IMR-90 (cell line): ENCODE measurements around the gene SH2B2. TPM values are rescaled to one million over a fixed set of nuclear protein-coding genes. Genes with fewer than 3 reads are reported as not detected.

Experiments
- ATAC-seq: fragments of 200-7000 bp; cut with Tn5 transposase; 2 replicates; pipeline ENCODE4 v1.9.1; 2020; ENCODE audit warnings: low read depth, mild to moderate bottlenecking, moderate library complexity
- BruUV-seq: library from RNA; stranded (reverse); fragments of 400-500 nt; replicated peaks from 2 replicates; lab custom pipeline; 2021; lab: Mats Ljungman, UMichigan
- CTCF ChIA-PET: fragments of 300-600 bp; formaldehyde crosslinking; extraction: SDS; loops from one replicate; lab custom pipeline; 2021; ENCODE audit warnings: antibody characterized with exemption; lab: Yijun Ruan, JAX
- POLR2A ChIA-PET: fragments of 300-600 bp; sonication (Branson Sonifier 250); formaldehyde crosslinking; loops from one replicate; lab custom pipeline; 2022; ENCODE audit warnings: antibody characterized with exemption; ENCODE audit not compliant: unreplicated experiment; lab: Charles Lee
- DNase-seq: peaks from one replicate; pipeline ENCODE4 v3.0.0; 2013
- H2AFZ ChIP-seq: replicated peaks from 2 replicates; pipeline ENCODE3; 2013; ENCODE audit warnings: low read length, mild to moderate bottlenecking; ENCODE audit not compliant: poor library complexity
- H2AK5ac ChIP-seq: 2 replicates; pipeline ENCODE4 v1.6.1; 2013; ENCODE audit warnings: low read depth, low read length, inconsistent platforms
- H2AK9ac ChIP-seq: replicated peaks from 2 replicates; pipeline ENCODE3; 2013; ENCODE audit warnings: mild to moderate bottlenecking, low read depth, low read length, moderate library complexity; ENCODE audit not compliant: poor library complexity
- H2BK120ac ChIP-seq: 2 replicates; pipeline ENCODE4 v1.6.1; 2013; ENCODE audit warnings: low read depth, low read length, inconsistent platforms
- H2BK15ac ChIP-seq: 3 replicates; pipeline ENCODE4 v1.6.1; 2013; ENCODE audit warnings: low read depth, low read length, inconsistent platforms
- H2BK20ac ChIP-seq: 2 replicates; pipeline ENCODE4 v1.6.1; 2013; ENCODE audit warnings: low read depth, mild to moderate bottlenecking, inconsistent platforms, low read length, moderate library complexity
- H2BK5ac ChIP-seq: 2 replicates; pipeline ENCODE4 v1.6.1; 2013; ENCODE audit warnings: mild to moderate bottlenecking, low read depth, low read length, inconsistent platforms; ENCODE audit not compliant: poor library complexity, severe bottlenecking
- H3K14ac ChIP-seq: replicated peaks from 2 replicates; pipeline ENCODE4 v1.6.1; 2013; ENCODE audit warnings: low read depth, low read length, inconsistent platforms
- H3K18ac ChIP-seq: 2 replicates; pipeline ENCODE4 v1.6.1; 2013; ENCODE audit warnings: low read depth, low read length, control low read depth
- H3K23ac ChIP-seq: 2 replicates; pipeline ENCODE4 v1.6.1; 2013; ENCODE audit warnings: low read depth, low read length, inconsistent platforms
- H3K27ac ChIP-seq: 2 replicates; pipeline ENCODE4 v1.5.1; 2013; ENCODE audit warnings: mild to moderate bottlenecking, control low read depth, low read length; ENCODE audit not compliant: insufficient read depth
- H3K27me3 ChIP-seq: 2 replicates; pipeline ENCODE4 v1.6.1; 2013; ENCODE audit warnings: low read length; ENCODE audit not compliant: control insufficient read depth, insufficient read depth
- H3K36me3 ChIP-seq: 2 replicates; pipeline ENCODE4 v1.6.1; 2013; ENCODE audit warnings: low read length, mixed read lengths; ENCODE audit not compliant: control insufficient read depth, insufficient read depth
- H3K4ac ChIP-seq: 2 replicates; pipeline ENCODE4 v1.6.1; 2013; ENCODE audit warnings: low read depth, low read length, inconsistent platforms
- H3K4me1 ChIP-seq: 2 replicates; pipeline ENCODE4 v1.6.1; 2013; ENCODE audit warnings: low read length, mixed read lengths; ENCODE audit not compliant: control insufficient read depth, insufficient read depth
- H3K4me2 ChIP-seq: 2 replicates; pipeline ENCODE4 v1.6.1; 2013; ENCODE audit warnings: low read depth, mild to moderate bottlenecking, control low read depth, low read length, moderate library complexity
- H3K4me3 ChIP-seq: 2 replicates; pipeline ENCODE4 v1.5.1; 2013; ENCODE audit warnings: low read depth, mild to moderate bottlenecking, control low read depth, low read length, moderate library complexity; ENCODE audit not compliant: insufficient read depth
- H3K56ac ChIP-seq: 2 replicates; pipeline ENCODE4 v1.6.1; 2013; ENCODE audit warnings: low read length, inconsistent platforms; ENCODE audit not compliant: insufficient read depth; ENCODE audit errors: extremely low read depth
- H3K79me1 ChIP-seq, 2 experiments: 2 replicates each; pipeline ENCODE4 v1.6.1; 2013; ENCODE audit warnings: low read length in 2 of 2, inconsistent platforms in 1 of 2, low read depth in 1 of 2
- H3K9ac ChIP-seq: 2 replicates; pipeline ENCODE4 v1.6.1; 2013; ENCODE audit warnings: low read depth, low read length, control low read depth
- H3K9me1 ChIP-seq: 2 replicates; pipeline ENCODE4 v1.6.1; 2013; ENCODE audit warnings: low read length, inconsistent platforms; ENCODE audit not compliant: insufficient read depth
- H3K9me3 ChIP-seq: 2 replicates; pipeline ENCODE4 v1.6.1; 2013; ENCODE audit warnings: low read length; ENCODE audit not compliant: control insufficient read depth, insufficient read depth
- H4K20me1 ChIP-seq: 2 replicates; pipeline ENCODE4 v1.6.1; 2013; ENCODE audit warnings: low read length, inconsistent platforms; ENCODE audit not compliant: insufficient read depth
- H4K5ac ChIP-seq: 2 replicates; pipeline ENCODE4 v1.6.1; 2013; ENCODE audit warnings: mild to moderate bottlenecking, low read depth, low read length, control low read depth
- H4K8ac ChIP-seq, 2 experiments: 2 replicates each; pipeline ENCODE4 v1.6.1; 2013; ENCODE audit warnings: low read depth in 2 of 2, low read length in 2 of 2, control low read depth in 1 of 2, inconsistent platforms in 1 of 2
- H4K91ac ChIP-seq: 2 replicates; pipeline ENCODE4 v1.6.1; 2013; ENCODE audit warnings: low read depth, low read length, inconsistent platforms; ENCODE audit not compliant: insufficient read depth
- BHLHE40 ChIP-seq: fragments of 150-350 bp; IDR thresholded peaks from 2 replicates; pipeline ENCODE4 v1.6.1; 2016; ENCODE audit warnings: mild to moderate bottlenecking, low read depth, low read length
- CHD1 ChIP-seq: IDR thresholded peaks from 2 replicates; pipeline ENCODE4 v1.6.1; 2012; ENCODE audit warnings: low read depth, low read length, improper control_type of control experiment
- CTCF ChIP-seq: conservative IDR thresholded peaks from 2 replicates; pipeline ENCODE4 v1.5.1; 2012; ENCODE audit warnings: mild to moderate bottlenecking, low read depth, low read length, improper control_type of control experiment
- NFE2L2 ChIP-seq: fragments of 150-350 bp; IDR thresholded peaks from 2 replicates; pipeline ENCODE4 v1.6.1; 2016; ENCODE audit warnings: low read depth, mild to moderate bottlenecking, low read length
- POLR2A ChIP-seq: IDR thresholded peaks from 2 replicates; pipeline ENCODE4 v1.6.1; 2012; ENCODE audit warnings: mild to moderate bottlenecking, low read depth, low read length
- WGBS, 2 experiments: methylation state at CpG; one replicate each; pipeline versions ENCODE4 v1.1.5 to v1.1.7; 2013; ENCODE audit warnings: missing lambda C conversion rate in 2 of 2; ENCODE audit not compliant: insufficient read length in 1 of 2; ENCODE audit errors: extremely low coverage in 2 of 2; 5-methylcytosine and 5-hydroxymethylcytosine counted together
- dilution Hi-C: fragments of 300-500 bp; cut with HindIII; formaldehyde crosslinking; loops from one replicate; pipeline ENCODE4 v1.14.3; 2018; ENCODE audit warnings: low sequenced_read_pairs; ENCODE audit not compliant: unreplicated experiment
- in situ Hi-C: fragments of 300-500 bp; cut with MboI; formaldehyde crosslinking; loops from 3 replicates; pipeline ENCODE4 v1.14.3; 2019; ENCODE audit warnings: low sequenced_read_pairs, inconsistent platforms, mixed read lengths
- intact Hi-C: fragments of 100-400 bp; cut with micrococcal nuclease; formaldehyde crosslinking; loops from 2 replicates; pipeline ENCODE4 v1.10.0; 2022
- polyA plus RNA-seq, 3 experiments: library from polyadenylated mRNA; depleted of rRNA; stranded (reverse); fragments of >200 nt; gene quantifications; 2 replicates each; pipeline ENCODE4 v1.2.3, GENCODE V29; 2012; ENCODE audit warnings: low replicate concordance in 1 of 3
- total RNA-seq: library from RNA; depleted of rRNA; stranded (reverse); fragments of >200 nt; gene quantifications from 2 replicates; pipeline ENCODE4 v1.2.3, GENCODE V29; 2012

Gene SH2B2
- total and polyA plus RNA-seq, 2 of the 4 experiments (the other 2 are of a cell fraction): 0.36 to 0.99 TPM

- peaks cover 20% of the 10 kb centered on the region for H3K9me1 ChIP-seq
- no peak for ATAC-seq
- no TSS peak for BruUV-seq
- H3K14ac ChIP-seq: no peak overlapping the region
- peaks cover 2% of the 10 kb centered on the region; the same call in 1 of the 2 replicates for H3K36me3 ChIP-seq
- no peak overlapping the region for H3K4ac ChIP-seq
- no peak for TF ChIP-seq CTCF
- TF ChIP-seq POLR2A: no peak
- no peak for TF ChIP-seq NFE2L2
- no peak for TF ChIP-seq BHLHE40
- TF ChIP-seq CHD1: no peak
- H3K27me3 ChIP-seq: no peaks in the 10 kb centered on the region
- H3K9me3 ChIP-seq: no peaks in the 10 kb centered on the region
- no peak overlapping the region for H3K9ac ChIP-seq
- no peak overlapping the region for H3K4me3 ChIP-seq
- no peak overlapping the region for H3K27ac ChIP-seq
- no peak overlapping the region for H3K4me2 ChIP-seq
- CTCF ChIA-PET: no interaction called here
- H4K5ac ChIP-seq: no peak overlapping the region
- H3K56ac ChIP-seq: no peak overlapping the region
- dilution Hi-C loops (no loop called here), in situ Hi-C loops (no loop called here), intact Hi-C loops (loop anchor here (2.0 kb wide), 1 partner anchor 19 kb away; the partner anchor contains the start of gene SH2B2)
- no peak overlapping the region for H2BK5ac ChIP-seq
- no peaks in the 10 kb centered on the region for H4K20me1 ChIP-seq
- H2BK120ac ChIP-seq: no peak overlapping the region
- H3K23ac ChIP-seq: no peak overlapping the region
- POLR2A ChIA-PET: no interaction called here
- DNase-seq: no peak
- H3K79me1 ChIP-seq: 0 out of 4 replicates have a peak, but pooled peaks cover 0 to 8% of the 10 kb centered on the region in 2 experiments
- 77% methylated on average over 2 of the region's 17 CpGs; no CpG with 5 or more reads in 1 of the 2 experiments for WGBS, 2 experiments
- H4K8ac ChIP-seq: no peak overlapping the region; a peak in 1 of 4 replicates
- H2BK20ac ChIP-seq: no peak overlapping the region
- H2BK15ac ChIP-seq: no peak overlapping the region
- H3K4me1 ChIP-seq: peaks cover 11% of the 10 kb centered on the region
- H2AK5ac ChIP-seq: no peak overlapping the region
- no peak overlapping the region for H2AK9ac ChIP-seq
- no peak overlapping the region for H3K18ac ChIP-seq
- no peak overlapping the region for H2AFZ ChIP-seq
- no peak overlapping the region for H4K91ac ChIP-seq
Observed at GRCh38 chr7:102305414-102306268, 19.0 kb downstream of the SH2B2 start.
